ENCODE measurements around the gene FAM180A. TPM values are rescaled to one million over a fixed set of nuclear protein-coding genes. Genes with fewer than 3 reads are reported as not detected.

FAM180A gene
- total and polyA plus RNA-seq, 2 experiments from 2014 or later: not detected

DNA sequence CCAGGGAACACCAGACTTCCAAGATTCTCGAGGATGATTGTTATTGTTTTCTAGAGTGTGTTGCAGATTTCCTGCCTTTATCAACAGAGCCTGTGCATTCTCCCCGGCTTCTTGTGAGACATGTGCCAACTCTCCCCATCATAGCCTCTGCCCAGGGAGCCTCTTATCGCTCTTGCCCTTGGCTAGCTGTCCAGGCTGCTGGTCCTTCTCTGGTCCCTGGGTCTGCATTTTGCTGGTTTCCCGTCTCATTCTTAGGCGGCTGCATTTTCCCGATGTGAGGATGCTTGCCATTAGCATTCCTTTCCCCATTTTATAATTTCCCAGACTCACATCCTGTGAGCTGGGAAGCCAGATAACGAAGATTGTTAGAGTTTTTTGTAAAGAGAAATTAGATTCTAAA is 35.8 kb downstream of the FAM180A start:
- no peaks in the 10 kb centered on the region for H3K9me3 Mint-ChIP-seq
- Histone ChIP-seq H3K4me1 (ENCODE audit: insufficient read depth) (peaks cover 13% of the 10 kb centered on the region), H3F3A (replicated peaks; ENCODE audit: low read depth) (0 out of 2 replicates have a peak, but pooled peaks cover 6% of the 10 kb centered on the region), H3K27ac (ENCODE audit: low read depth) (no peak overlapping the region), H2AFZ (no peak overlapping the region), H4K20me1 (replicated peaks; ENCODE audit: insufficient read depth) (no peaks in the 10 kb centered on the region), H3K9me2 (ENCODE audit: insufficient read depth) (no peaks in the 10 kb centered on the region), H3K36me3 (ENCODE audit: insufficient read depth) (no peaks in the 10 kb centered on the region), H3K79me2 (replicated peaks; ENCODE audit: insufficient read depth) (no peaks in the 10 kb centered on the region), H3K4me2 (peak overlapping the region; percentile 31; the same call in 1 of the 2 replicates), H3K4me3 (no peak overlapping the region), H3K27me3 (ENCODE audit: insufficient read depth) (no peaks in the 10 kb centered on the region)
- no peak overlapping the region for H3K4me3 Mint-ChIP-seq
- TF ChIP-seq CREB1 (CRISPR knock-in tag; IDR thresholded peaks at IDR 0.05; ENCODE audit: low read depth) (no peak), POLR2AphosphoS5 (IDR thresholded peaks at IDR 0.05; ENCODE audit: low read depth) (no peak), ZNF114 (CRISPR knock-in tag; IDR thresholded peaks at IDR 0.05) (no peak), EZH2phosphoT487 (IDR thresholded peaks at IDR 0.05; ENCODE audit: unreplicated experiment) (no peak), ZNF331 (CRISPR knock-in tag; IDR thresholded peaks at IDR 0.05; ENCODE audit: low read depth) (no peak)
- TF ChIP-seq, protein P1, sequence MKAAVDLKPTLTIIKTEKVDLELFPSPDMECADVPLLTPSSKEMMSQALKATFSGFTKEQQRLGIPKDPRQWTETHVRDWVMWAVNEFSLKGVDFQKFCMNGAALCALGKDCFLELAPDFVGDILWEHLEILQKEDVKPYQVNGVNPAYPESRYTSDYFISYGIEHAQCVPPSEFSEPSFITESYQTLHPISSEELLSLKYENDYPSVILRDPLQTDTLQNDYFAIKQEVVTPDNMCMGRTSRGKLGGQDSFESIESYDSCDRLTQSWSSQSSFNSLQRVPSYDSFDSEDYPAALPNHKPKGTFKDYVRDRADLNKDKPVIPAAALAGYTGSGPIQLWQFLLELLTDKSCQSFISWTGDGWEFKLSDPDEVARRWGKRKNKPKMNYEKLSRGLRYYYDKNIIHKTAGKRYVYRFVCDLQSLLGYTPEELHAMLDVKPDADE (IDR thresholded peaks at IDR 0.05): no peak
- TF ChIP-seq, protein P2, sequence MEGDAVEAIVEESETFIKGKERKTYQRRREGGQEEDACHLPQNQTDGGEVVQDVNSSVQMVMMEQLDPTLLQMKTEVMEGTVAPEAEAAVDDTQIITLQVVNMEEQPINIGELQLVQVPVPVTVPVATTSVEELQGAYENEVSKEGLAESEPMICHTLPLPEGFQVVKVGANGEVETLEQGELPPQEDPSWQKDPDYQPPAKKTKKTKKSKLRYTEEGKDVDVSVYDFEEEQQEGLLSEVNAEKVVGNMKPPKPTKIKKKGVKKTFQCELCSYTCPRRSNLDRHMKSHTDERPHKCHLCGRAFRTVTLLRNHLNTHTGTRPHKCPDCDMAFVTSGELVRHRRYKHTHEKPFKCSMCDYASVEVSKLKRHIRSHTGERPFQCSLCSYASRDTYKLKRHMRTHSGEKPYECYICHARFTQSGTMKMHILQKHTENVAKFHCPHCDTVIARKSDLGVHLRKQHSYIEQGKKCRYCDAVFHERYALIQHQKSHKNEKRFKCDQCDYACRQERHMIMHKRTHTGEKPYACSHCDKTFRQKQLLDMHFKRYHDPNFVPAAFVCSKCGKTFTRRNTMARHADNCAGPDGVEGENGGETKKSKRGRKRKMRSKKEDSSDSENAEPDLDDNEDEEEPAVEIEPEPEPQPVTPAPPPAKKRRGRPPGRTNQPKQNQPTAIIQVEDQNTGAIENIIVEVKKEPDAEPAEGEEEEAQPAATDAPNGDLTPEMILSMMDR (conservative IDR thresholded peaks at IDR 0.05; ENCODE audit: low read depth in 2 of 2): no peak
- TF ChIP-seq, protein P3, sequence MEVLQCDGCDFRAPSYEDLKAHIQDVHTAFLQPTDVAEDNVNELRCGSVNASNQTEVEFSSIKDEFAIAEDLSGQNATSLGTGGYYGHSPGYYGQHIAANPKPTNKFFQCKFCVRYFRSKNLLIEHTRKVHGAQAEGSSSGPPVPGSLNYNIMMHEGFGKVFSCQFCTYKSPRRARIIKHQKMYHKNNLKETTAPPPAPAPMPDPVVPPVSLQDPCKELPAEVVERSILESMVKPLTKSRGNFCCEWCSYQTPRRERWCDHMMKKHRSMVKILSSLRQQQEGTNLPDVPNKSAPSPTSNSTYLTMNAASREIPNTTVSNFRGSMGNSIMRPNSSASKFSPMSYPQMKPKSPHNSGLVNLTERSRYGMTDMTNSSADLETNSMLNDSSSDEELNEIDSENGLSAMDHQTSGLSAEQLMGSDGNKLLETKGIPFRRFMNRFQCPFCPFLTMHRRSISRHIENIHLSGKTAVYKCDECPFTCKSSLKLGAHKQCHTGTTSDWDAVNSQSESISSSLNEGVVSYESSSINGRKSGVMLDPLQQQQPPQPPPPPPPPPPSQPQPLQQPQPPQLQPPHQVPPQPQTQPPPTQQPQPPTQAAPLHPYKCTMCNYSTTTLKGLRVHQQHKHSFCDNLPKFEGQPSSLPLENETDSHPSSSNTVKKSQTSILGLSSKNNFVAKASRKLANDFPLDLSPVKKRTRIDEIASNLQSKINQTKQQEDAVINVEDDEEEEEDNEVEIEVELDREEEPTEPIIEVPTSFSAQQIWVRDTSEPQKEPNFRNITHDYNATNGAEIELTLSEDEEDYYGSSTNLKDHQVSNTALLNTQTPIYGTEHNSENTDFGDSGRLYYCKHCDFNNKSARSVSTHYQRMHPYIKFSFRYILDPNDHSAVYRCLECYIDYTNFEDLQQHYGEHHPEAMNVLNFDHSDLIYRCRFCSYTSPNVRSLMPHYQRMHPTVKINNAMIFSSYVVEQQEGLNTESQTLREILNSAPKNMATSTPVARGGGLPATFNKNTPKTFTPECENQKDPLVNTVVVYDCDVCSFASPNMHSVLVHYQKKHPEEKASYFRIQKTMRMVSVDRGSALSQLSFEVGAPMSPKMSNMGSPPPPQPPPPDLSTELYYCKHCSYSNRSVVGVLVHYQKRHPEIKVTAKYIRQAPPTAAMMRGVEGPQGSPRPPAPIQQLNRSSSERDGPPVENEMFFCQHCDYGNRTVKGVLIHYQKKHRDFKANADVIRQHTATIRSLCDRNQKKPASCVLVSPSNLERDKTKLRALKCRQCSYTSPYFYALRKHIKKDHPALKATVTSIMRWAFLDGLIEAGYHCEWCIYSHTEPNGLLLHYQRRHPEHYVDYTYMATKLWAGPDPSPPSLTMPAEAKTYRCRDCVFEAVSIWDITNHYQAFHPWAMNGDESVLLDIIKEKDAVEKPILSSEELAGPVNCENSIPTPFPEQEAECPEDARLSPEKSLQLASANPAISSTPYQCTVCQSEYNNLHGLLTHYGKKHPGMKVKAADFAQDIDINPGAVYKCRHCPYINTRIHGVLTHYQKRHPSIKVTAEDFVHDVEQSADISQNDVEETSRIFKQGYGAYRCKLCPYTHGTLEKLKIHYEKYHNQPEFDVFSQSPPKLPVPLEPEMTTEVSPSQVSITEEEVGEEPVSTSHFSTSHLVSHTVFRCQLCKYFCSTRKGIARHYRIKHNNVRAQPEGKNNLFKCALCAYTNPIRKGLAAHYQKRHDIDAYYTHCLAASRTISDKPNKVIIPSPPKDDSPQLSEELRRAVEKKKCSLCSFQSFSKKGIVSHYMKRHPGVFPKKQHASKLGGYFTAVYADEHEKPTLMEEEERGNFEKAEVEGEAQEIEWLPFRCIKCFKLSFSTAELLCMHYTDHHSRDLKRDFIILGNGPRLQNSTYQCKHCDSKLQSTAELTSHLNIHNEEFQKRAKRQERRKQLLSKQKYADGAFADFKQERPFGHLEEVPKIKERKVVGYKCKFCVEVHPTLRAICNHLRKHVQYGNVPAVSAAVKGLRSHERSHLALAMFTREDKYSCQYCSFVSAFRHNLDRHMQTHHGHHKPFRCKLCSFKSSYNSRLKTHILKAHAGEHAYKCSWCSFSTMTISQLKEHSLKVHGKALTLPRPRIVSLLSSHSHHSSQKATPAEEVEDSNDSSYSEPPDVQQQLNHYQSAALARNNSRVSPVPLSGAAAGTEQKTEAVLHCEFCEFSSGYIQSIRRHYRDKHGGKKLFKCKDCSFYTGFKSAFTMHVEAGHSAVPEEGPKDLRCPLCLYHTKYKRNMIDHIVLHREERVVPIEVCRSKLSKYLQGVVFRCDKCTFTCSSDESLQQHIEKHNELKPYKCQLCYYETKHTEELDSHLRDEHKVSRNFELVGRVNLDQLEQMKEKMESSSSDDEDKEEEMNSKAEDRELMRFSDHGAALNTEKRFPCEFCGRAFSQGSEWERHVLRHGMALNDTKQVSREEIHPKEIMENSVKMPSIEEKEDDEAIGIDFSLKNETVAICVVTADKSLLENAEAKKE (CRISPR knock-in tag; IDR thresholded peaks at IDR 0.05): no peak
- TF ChIP-seq, protein P4, sequence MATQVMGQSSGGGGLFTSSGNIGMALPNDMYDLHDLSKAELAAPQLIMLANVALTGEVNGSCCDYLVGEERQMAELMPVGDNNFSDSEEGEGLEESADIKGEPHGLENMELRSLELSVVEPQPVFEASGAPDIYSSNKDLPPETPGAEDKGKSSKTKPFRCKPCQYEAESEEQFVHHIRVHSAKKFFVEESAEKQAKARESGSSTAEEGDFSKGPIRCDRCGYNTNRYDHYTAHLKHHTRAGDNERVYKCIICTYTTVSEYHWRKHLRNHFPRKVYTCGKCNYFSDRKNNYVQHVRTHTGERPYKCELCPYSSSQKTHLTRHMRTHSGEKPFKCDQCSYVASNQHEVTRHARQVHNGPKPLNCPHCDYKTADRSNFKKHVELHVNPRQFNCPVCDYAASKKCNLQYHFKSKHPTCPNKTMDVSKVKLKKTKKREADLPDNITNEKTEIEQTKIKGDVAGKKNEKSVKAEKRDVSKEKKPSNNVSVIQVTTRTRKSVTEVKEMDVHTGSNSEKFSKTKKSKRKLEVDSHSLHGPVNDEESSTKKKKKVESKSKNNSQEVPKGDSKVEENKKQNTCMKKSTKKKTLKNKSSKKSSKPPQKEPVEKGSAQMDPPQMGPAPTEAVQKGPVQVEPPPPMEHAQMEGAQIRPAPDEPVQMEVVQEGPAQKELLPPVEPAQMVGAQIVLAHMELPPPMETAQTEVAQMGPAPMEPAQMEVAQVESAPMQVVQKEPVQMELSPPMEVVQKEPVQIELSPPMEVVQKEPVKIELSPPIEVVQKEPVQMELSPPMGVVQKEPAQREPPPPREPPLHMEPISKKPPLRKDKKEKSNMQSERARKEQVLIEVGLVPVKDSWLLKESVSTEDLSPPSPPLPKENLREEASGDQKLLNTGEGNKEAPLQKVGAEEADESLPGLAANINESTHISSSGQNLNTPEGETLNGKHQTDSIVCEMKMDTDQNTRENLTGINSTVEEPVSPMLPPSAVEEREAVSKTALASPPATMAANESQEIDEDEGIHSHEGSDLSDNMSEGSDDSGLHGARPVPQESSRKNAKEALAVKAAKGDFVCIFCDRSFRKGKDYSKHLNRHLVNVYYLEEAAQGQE (IDR thresholded peaks at IDR 0.05; ENCODE audit: unreplicated experiment): no peak
- peaks cover 3% of the 10 kb centered on the region for H3K27me3 Mint-ChIP-seq (ENCODE audit: insufficient read depth, low read depth, poor library complexity)
- DNase-seq (ENCODE audit: low spot score) (no peak), ATAC-seq (no peak)
- no peak overlapping the region for H3K27ac Mint-ChIP-seq
- H3K36me3 Mint-ChIP-seq (ENCODE audit: low read depth): no peaks in the 10 kb centered on the region
- peaks cover 12% of the 10 kb centered on the region for H3K4me1 Mint-ChIP-seq
